Adrenal gland (tissue), 5 donors: ENCODE measurements around the gene HES7.

Experiments
- CTCF ChIP-seq, 6 experiments: fragments of 450-650 bp in 4 of 6; fragments of 200-600 bp in 2 of 6; sonication (generic) in 1 of 6; IDR thresholded peaks; 1 replicate in 5 of 6; 2 replicates in 1 of 6; pipeline versions ENCODE4 v1.5.1 to v1.8.0; 2016 to 2021; ENCODE audit warnings: antibody characterized with exemption in 6 of 6, mild to moderate bottlenecking in 2 of 6, moderate library complexity in 1 of 6
- POLR2A ChIP-seq, 2 donors: fragments of 450-650 bp; IDR thresholded peaks; one replicate each; pipeline ENCODE4 v1.6.1; 2017; ENCODE audit warnings: antibody characterized with exemption in 2 of 2, mild to moderate bottlenecking in 2 of 2, moderate library complexity in 1 of 2
- donor health status: DM: no; HTN: no; CAD: no.

- TF ChIP-seq CTCF (IDR thresholded peaks at IDR 0.05), result no peak
- TF ChIP-seq POLR2A (IDR thresholded peaks at IDR 0.05), result no peak
Observed at GRCh38 chr17:8100763-8101162, 23.1 kb downstream of the HES7 start.
